BLaER1 treated with 17β-estradiol and CSF1 and Interleukin-3, amounts not matched to agents 10 nM and 100 nM (cell line): ENCODE data around the gene CX3CR1.
"Not testable (repeated sequence)": the region's sequence is repeated elsewhere in the genome, so short reads cannot be mapped to it uniquely, and the experiment has no call there.

Experiments used
- H3K27ac ChIP-seq, 11 experiments: shearing (Covaris generic); formaldehyde crosslinking; 2 replicates each; pipeline ENCODE4 v1.8.1; 2022
- H3K27me3 ChIP-seq, 11 experiments: shearing (Covaris generic); formaldehyde crosslinking; 2 replicates each; pipeline ENCODE4 v1.8.1; 2022
- H3K36me3 ChIP-seq, 11 experiments: shearing (Covaris generic); formaldehyde crosslinking; 2 replicates each; pipeline ENCODE4 v1.8.1; 2022
- H3K4me1 ChIP-seq, 10 experiments: shearing (Covaris generic); formaldehyde crosslinking; 2 replicates each; pipeline ENCODE4 v1.8.1; 2022
- H3K4me2 ChIP-seq, 11 experiments: shearing (Covaris generic); formaldehyde crosslinking; 2 replicates each; pipeline ENCODE4 v1.8.1; 2022
- H3K4me3 ChIP-seq, 10 experiments: shearing (Covaris generic); formaldehyde crosslinking; 2 replicates each; pipeline ENCODE4 v1.8.1; 2022
- H3K9ac ChIP-seq, 11 experiments: shearing (Covaris generic); formaldehyde crosslinking; 2 replicates each; pipeline ENCODE4 v1.8.1; 2022
- H3K9me3 ChIP-seq, 11 experiments: shearing (Covaris generic); formaldehyde crosslinking; replicated peaks in 1 of 11; 2 replicates each; pipeline ENCODE4 v1.8.1; 2022
- H4K20me1 ChIP-seq, 11 experiments: shearing (Covaris generic); formaldehyde crosslinking; 2 replicates each; pipeline ENCODE4 v1.8.1; 2022
- Cebpa-rat ChIP-seq, 11 experiments: shearing (Covaris generic); IDR thresholded peaks; 2 replicates each; pipeline ENCODE4 v1.8.1; 2022

CX3CR1 gene, protein sequence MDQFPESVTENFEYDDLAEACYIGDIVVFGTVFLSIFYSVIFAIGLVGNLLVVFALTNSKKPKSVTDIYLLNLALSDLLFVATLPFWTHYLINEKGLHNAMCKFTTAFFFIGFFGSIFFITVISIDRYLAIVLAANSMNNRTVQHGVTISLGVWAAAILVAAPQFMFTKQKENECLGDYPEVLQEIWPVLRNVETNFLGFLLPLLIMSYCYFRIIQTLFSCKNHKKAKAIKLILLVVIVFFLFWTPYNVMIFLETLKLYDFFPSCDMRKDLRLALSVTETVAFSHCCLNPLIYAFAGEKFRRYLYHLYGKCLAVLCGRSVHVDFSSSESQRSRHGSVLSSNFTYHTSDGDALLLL

DNA sequence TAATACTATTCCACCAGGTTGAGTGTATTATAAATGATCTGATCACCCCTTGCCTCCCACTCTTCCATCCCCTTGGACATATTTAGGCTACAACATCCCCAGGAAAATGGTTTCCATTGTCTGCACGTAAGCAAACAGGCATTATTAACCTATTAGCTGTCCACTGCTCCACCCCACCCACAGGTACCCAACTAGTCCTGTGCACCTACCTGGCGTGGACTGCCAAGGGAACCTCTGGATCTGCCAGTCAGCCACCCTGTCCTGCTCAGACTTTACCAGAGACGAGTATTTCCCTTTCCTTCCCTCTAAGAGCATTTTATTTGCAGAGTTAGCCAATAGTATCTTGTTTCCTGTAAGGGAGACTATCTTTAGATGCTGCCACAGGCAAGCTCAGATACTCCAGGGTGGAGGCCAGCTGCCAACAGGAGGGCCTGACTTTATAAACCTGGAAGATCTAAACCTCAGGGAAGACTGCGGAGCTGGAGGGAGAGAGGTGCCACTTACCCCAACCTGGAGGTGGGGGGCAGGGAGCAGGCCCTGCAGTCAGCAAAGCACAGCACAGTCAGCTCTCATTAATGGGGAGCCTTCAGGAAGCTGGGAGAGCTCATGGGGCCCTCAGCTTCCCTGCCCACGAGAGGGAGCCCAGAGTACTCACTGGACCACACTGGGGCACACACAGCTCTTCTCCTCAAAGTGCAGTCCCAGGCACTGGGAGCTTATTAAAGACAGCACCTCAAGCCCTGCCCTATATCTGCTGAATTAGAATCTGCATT is at the start of gene CX3CR1:
CX3CR1 (minus strand) TSS at position 292 of the 773 bp plus-strand sequence. CDS start 13,527 bp downstream, outside the sequence.
- Histone ChIP-seq H3K9me3 (no peaks in the 10 kb centered on the region), H3K4me3 (peak within 1 kb of the TSS in 6 of 10 experiments; percentile 38 to 69 (median 62); a peak in 12 of 20 replicates), H3K27me3 (no peaks in the 10 kb centered on the region), H3K36me3 (peaks cover 0 to 25% (median 0%) of the 10 kb centered on the region in 11 experiments; a peak in 1 of 22 replicates), H3K27ac (peak within 1 kb of the TSS in 9 of 11 experiments; percentile 19 to 84 (median 66); a peak in 18 of 22 replicates), H3K9ac (peak within 1 kb of the TSS in 9 of 11 experiments; percentile 6 to 75 (median 69); a peak in 16 of 22 replicates), H3K4me1 (peaks cover 43 to 91% (median 77%) of the 10 kb centered on the region in 10 experiments), H3K4me2 (peak within 1 kb of the TSS; percentile 50 to 97 (median 89)), H4K20me1 (0 out of 22 replicates have a peak, but pooled peaks cover 0 to 7% (median 0%) of the 10 kb centered on the region in 11 experiments)
- TF ChIP-seq Cebpa-rat (IDR thresholded peaks at IDR 0.05): no peak

DNA sequence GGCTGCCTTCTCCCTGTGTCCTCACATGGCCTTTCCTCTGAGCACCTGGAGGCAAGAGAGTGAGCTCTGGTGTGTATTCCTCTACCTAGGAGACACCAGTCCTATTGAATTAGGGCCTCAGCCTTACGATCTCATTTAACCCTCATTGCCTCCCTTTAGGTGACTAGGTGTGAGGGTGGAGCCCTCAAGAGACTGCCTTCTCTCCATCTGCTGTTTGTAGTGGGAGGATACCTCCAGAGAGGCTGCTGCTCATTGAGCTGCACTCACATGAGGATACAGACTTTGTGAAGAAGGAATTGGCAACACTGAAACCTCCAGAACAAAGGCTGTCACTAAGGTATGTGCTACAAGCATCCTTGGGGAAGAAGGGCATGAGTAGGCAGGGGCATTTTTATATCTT is 49.7 kb upstream of the CX3CR1 start, which contains the start of gene CCR8:
CCR8 (plus strand) TSS at position 217 of the 400 bp plus-strand sequence. CDS start 2,623 bp downstream, outside the sequence.
- H3K9ac ChIP-seq: no peak within 1 kb of the TSS
- H3K27ac ChIP-seq: no peak within 1 kb of the TSS
- H3K27me3 ChIP-seq: no peaks in the 10 kb centered on the region
- no peaks in the 10 kb centered on the region for H3K4me1 ChIP-seq
- H3K36me3 ChIP-seq: no peaks in the 10 kb centered on the region
- no peak for TF ChIP-seq Cebpa-rat (IDR thresholded peaks at IDR 0.05)
- H3K9me3 ChIP-seq: no peaks in the 10 kb centered on the region
- no peaks in the 10 kb centered on the region for H4K20me1 ChIP-seq
- no peak within 1 kb of the TSS for H3K4me3 ChIP-seq
- no peak within 1 kb of the TSS for H3K4me2 ChIP-seq

DNA sequence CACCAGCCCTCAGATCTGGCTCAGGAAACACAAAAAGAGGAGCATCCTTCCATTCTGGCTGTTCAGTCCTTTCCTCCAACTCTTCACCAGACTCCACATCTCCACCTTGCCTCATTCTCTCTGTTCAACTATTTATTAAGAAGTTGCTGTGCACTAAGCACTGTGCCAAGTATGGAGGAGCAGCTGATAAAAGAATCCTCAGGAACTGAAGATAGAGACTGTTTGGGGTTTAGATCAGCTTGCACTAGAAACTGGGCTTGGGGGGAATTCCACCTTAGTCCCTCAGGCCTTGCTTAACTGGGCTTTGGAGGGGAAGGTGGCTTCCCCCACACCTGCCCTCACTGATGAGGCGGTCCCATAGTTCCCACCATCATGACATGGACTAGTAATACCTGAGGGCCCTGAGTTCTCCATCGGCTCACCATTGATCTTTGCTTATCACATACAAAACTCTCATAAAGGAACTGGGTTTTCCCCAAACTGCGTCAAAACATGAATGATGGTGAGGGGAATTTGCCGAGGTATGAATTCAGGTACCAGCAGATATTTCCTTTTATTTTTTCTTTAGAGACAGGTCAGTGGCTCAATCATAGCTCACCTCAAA is 48.0 kb upstream of the CX3CR1 start:
- Histone ChIP-seq H3K9me3 (no peaks in the 10 kb centered on the region), H3K4me1 (no peaks in the 10 kb centered on the region), H3K4me3 (no peak overlapping the region), H3K27me3 (no peaks in the 10 kb centered on the region), H3K27ac (no peak overlapping the region), H3K36me3 (no peaks in the 10 kb centered on the region), H3K9ac (no peak overlapping the region), H4K20me1 (no peaks in the 10 kb centered on the region), H3K4me2 (no peak overlapping the region)
- TF ChIP-seq Cebpa-rat (IDR thresholded peaks at IDR 0.05): no peak

DNA sequence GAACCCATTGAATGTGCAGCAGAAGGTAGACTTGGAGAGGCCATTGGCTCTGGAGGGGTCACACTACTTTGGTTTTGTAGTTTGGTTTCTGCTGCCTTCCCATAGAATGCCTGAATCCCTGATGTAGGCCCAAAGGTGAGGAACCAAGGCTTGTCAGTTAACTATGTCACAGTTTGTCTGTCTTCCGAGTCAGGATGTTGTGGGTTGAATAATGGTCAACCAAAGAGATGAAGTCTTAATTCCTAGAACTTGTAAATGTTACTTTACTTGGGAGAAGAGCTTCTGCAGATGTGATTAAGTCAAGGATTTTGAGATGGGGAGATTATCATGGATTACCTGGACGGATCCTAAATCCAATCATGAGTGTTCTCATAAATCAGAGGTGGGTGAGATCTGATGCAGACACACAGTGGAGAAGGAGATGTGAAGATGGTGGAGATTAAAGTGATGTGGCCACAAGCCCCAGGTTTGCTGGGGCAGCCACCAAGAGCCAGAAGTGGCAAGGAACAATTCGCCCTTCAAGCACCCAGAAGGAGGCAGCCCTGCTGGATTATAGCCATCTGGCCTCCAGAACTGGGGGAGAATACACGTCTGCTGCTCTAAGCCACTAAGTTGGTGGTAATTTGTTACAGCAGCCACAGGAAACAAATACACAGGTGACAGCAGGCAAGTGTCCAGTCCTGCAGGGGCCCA is 47.4 kb upstream of the CX3CR1 start:
- no peak overlapping the region for H3K9ac ChIP-seq
- no peak overlapping the region for H3K4me3 ChIP-seq
- no peaks in the 10 kb centered on the region for H3K9me3 ChIP-seq
- H3K36me3 ChIP-seq: no peaks in the 10 kb centered on the region
- H3K4me1 ChIP-seq: no peaks in the 10 kb centered on the region
- H3K27ac ChIP-seq: no peak overlapping the region
- no peaks in the 10 kb centered on the region for H4K20me1 ChIP-seq
- H3K27me3 ChIP-seq: no peaks in the 10 kb centered on the region
- H3K4me2 ChIP-seq: no peak overlapping the region
- no peak for TF ChIP-seq Cebpa-rat (IDR thresholded peaks at IDR 0.05)

DNA sequence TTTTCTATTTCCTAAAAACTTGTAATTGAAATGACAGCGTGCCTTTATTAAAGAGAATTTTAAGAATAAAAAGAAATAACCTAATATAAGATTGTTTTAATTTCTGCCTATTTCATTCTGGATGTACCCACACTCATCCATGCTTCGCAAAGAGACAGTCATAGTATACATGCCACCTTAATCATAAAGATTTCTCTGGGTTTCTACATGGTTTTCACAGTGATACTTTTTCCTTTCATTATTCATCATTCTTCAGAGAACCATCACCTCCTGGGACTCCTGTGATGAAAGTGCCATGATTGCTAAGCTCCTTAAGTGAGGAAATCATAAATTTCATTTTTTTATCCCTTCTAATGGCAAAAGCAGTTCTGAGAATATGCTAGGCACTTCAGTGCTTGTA is 45.4 kb upstream of the CX3CR1 start:
- Histone ChIP-seq H3K9ac (no peak overlapping the region), H3K27ac (no peak overlapping the region), H3K4me3 (no peak overlapping the region), H3K4me1 (no peaks in the 10 kb centered on the region), H3K9me3 (no peaks in the 10 kb centered on the region), H3K27me3 (no peaks in the 10 kb centered on the region), H3K36me3 (no peaks in the 10 kb centered on the region), H3K4me2 (no peak overlapping the region), H4K20me1 (no peaks in the 10 kb centered on the region)
- no peak for TF ChIP-seq Cebpa-rat (IDR thresholded peaks at IDR 0.05)

DNA sequence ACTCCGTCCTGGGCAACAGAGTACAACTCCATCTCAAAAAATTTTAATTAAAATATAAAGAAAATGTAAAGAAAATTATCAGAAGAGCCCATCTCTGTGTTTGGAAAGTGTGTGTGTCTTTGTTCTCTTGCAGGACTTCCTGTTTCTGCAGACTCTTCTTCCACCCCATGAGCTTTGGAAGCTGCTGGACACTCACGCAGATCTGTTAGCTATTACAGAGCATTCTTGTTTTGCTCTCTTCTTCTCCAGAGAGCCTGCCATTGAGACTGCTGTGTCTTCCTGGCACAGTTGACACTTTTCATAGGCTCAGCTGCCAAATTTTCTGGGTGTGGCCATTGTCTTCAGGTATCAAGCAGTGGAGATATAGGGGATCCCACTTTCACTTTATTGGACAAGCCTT is 43.7 kb upstream of the CX3CR1 start:
- no peak overlapping the region for H3K27ac ChIP-seq
- no peak for TF ChIP-seq Cebpa-rat (IDR thresholded peaks at IDR 0.05)
- H3K4me3 ChIP-seq: no peak overlapping the region
- H3K9ac ChIP-seq: no peak overlapping the region
- H4K20me1 ChIP-seq: no peaks in the 10 kb centered on the region
- H3K4me2 ChIP-seq: no peak overlapping the region
- no peaks in the 10 kb centered on the region for H3K27me3 ChIP-seq
- H3K36me3 ChIP-seq: no peaks in the 10 kb centered on the region
- peaks cover 0 to 4% (median 0%) of the 10 kb centered on the region in 11 experiments; a peak in 1 of 22 replicates for H3K9me3 ChIP-seq
- H3K4me1 ChIP-seq: no peaks in the 10 kb centered on the region

DNA sequence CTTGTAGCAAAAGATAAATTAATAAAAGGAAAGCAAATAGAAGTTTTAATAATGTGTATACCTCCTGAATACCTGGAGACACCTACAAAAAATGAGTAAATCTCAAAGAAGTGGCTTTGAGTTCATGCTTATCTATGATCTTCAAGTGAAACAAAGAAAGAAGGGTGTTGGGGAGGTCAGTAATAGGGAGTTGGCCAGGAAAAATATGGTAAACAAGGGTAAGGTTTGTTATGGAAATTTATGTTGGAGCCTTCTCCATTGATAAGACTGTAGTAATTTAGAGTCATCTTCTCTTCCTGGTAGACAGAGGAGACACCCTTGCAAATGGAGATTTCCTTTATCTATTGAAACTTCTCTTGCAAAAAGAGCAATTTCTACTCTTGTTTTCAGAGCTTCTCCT is 43.1 kb upstream of the CX3CR1 start:
- no peak overlapping the region for H3K27ac ChIP-seq
- H3K4me3 ChIP-seq: no peak overlapping the region
- no peaks in the 10 kb centered on the region for H4K20me1 ChIP-seq
- no peak for TF ChIP-seq Cebpa-rat (IDR thresholded peaks at IDR 0.05)
- no peaks in the 10 kb centered on the region for H3K27me3 ChIP-seq
- H3K9me3 ChIP-seq: peaks cover 0 to 4% (median 0%) of the 10 kb centered on the region in 11 experiments; a peak in 1 of 22 replicates
- no peak overlapping the region for H3K4me2 ChIP-seq
- no peaks in the 10 kb centered on the region for H3K4me1 ChIP-seq
- no peaks in the 10 kb centered on the region for H3K36me3 ChIP-seq
- no peak overlapping the region for H3K9ac ChIP-seq

DNA sequence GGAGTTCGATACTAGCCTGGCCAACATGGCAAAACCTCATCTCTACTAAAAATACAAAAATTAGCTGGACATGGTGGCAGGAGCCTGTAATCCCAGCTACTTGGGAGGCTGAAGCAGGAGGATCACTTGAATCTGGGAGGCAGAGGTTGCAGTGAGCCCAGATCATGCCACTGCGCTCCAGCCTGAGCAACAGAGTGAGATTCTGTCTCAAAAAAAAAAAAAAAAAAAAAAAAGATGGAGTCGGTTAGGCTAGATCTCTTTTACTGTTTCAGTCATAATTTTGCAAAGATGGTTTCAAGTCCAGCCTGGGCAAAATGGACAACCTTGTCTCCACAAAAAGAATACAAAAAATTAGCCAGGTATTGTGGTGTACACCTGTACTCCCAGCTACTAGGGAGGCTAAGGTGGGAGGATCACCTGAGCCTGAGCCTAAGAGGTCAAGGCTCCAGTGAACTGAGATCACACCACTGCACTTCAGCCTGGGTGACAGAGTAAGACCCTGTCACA is 42.4 kb upstream of the CX3CR1 start:
- H3K4me2 ChIP-seq, H3K27me3 ChIP-seq, H3K27ac ChIP-seq, H3K36me3 ChIP-seq, H3K4me3 ChIP-seq, H3K4me1 ChIP-seq, H4K20me1 ChIP-seq, H3K9me3 ChIP-seq, H3K9ac ChIP-seq: not testable (repeated sequence)

DNA sequence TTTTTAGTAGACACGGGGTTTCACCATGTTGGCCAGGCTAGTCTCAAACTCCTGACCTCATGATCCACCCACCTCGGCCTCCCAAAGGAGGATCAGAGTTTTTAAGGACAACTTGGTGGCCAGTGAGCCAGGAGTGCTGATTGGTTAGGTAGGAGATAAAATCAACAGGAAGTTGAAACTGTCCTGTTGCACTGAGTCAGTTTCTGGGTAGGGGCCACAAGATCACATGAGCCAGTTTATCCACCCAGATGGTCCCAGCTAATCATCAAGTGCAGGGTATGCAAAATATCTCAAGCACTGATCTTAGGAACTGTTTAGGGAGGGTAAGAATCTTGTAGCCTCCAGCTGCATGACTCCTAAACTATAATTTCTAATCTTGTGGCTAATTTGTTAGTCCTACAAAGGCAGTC is 41.7 kb upstream of the CX3CR1 start:
- H3K9me3 ChIP-seq, H3K4me3 ChIP-seq, H3K9ac ChIP-seq: not testable (repeated sequence)

More for the DNA sequence above, 41.7 kb upstream of the CX3CR1 start:
- H3K4me2 ChIP-seq: peak overlapping the region in 1 of 11 experiments; percentile 14; a peak in 1 of 22 replicates
- not testable (repeated sequence) for H3K27me3 ChIP-seq, H3K4me1 ChIP-seq, H3K27ac ChIP-seq, H3K36me3 ChIP-seq, H4K20me1 ChIP-seq
